GM12801 (cell line): ENCODE data around the gene FGF7.

Experiments
- CTCF ChIP-seq: IDR thresholded peaks from one replicate; pipeline ENCODE4 v1.5.1; 2011; ENCODE audit warnings: control low read depth; ENCODE audit not compliant: insufficient read length; ENCODE audit errors: extremely low read depth

Gene FGF7

GRCh38 chr15:49521802-49522201, 98.8 kb downstream of the FGF7 start:
- no peak for TF ChIP-seq CTCF

GRCh38 chr15:49528289-49528688, 105.2 kb downstream of the FGF7 start:
- no peak for TF ChIP-seq CTCF

GRCh38 chr15:49530092-49530491, 107.0 kb downstream of the FGF7 start:
- TF ChIP-seq CTCF: no peak
